ENCODE data around the gene CFDP1. TPM values are rescaled to one million over a fixed set of nuclear protein-coding genes. Genes with fewer than 3 reads are reported as not detected.

The CFDP1 gene
- total RNA-seq, 1 donor from 2014 or later = 52.4 TPM

GRCh38 chr16:75374388-75374787 is 58.9 kb downstream of the CFDP1 start:
- DNase-seq (ENCODE audit: low read depth in 2 of 2) = no peak

- peak in 1 of 2 donors; percentile 21 for DNase-seq (ENCODE audit: low read depth in 2 of 2)
These were observed 61.0 kb downstream of the CFDP1 start for GRCh38 chr16:75372236-75372856.

GRCh38 chr16:75371171-75371570 is 62.1 kb downstream of the CFDP1 start:
- DNase-seq (ENCODE audit: low read depth in 2 of 2) = no peak

GRCh38 chr16:75364286-75364791 is 69.0 kb downstream of the CFDP1 start:
- DNase-seq (ENCODE audit: low read depth in 2 of 2) = no peak

GRCh38 chr16:75362846-75363245 is 70.5 kb downstream of the CFDP1 start:
- DNase-seq (ENCODE audit: low read depth in 2 of 2) = no peak

GRCh38 chr16:75361936-75362335 is 71.4 kb downstream of the CFDP1 start:
- peak in 1 of 2 donors; percentile 18 for DNase-seq (ENCODE audit: low read depth in 2 of 2)

GRCh38 chr16:75354170-75354569 is 79.1 kb downstream of the CFDP1 start:
- no peak for DNase-seq (ENCODE audit: low read depth in 2 of 2)

- peak; percentile 54 to 88 for DNase-seq (ENCODE audit: low read depth in 2 of 2)
These were observed 82.1 kb downstream of the CFDP1 start for GRCh38 chr16:75351183-75351582.

GRCh38 chr16:75345711-75346110 is 87.6 kb downstream of the CFDP1 start:
- DNase-seq (ENCODE audit: low read depth in 2 of 2) = no peak

GRCh38 chr16:75343941-75344340 is 89.4 kb downstream of the CFDP1 start:
- DNase-seq (ENCODE audit: low read depth in 2 of 2) = no peak

GRCh38 chr16:75343286-75343685 is 90.0 kb downstream of the CFDP1 start:
- DNase-seq (ENCODE audit: low read depth in 2 of 2) = peak in 1 of 2 donors; percentile 79

- DNase-seq (ENCODE audit: low read depth in 2 of 2) = peak; percentile 92 to 98
These were observed 90.9 kb downstream of the CFDP1 start for GRCh38 chr16:75342308-75342811.

- peak in 1 of 2 donors; percentile 70 for DNase-seq (ENCODE audit: low read depth in 2 of 2)
These were observed 91.6 kb downstream of the CFDP1 start for GRCh38 chr16:75341564-75342307.

GRCh38 chr16:75340741-75341491 is 92.4 kb downstream of the CFDP1 start:
- DNase-seq (ENCODE audit: low read depth in 2 of 2) = peak; percentile 46 to 98

- no peak for DNase-seq (ENCODE audit: low read depth in 2 of 2)
These were observed 95.9 kb downstream of the CFDP1 start for GRCh38 chr16:75337430-75337829.

- DNase-seq (ENCODE audit: low read depth in 2 of 2) = no peak
These were observed 96.8 kb downstream of the CFDP1 start for GRCh38 chr16:75336521-75336920.

GRCh38 chr16:75333721-75334163 is 99.6 kb downstream of the CFDP1 start:
- DNase-seq (ENCODE audit: low read depth in 2 of 2) = no peak

- no peak for DNase-seq (ENCODE audit: low read depth in 2 of 2)
These were observed 103.4 kb downstream of the CFDP1 start for GRCh38 chr16:75329943-75330342.

GRCh38 chr16:75326333-75326732 is 107.0 kb downstream of the CFDP1 start:
- no peak for DNase-seq (ENCODE audit: low read depth in 2 of 2)

GRCh38 chr16:75323933-75324332 is 109.4 kb downstream of the CFDP1 start:
- DNase-seq (ENCODE audit: low read depth in 2 of 2) = no peak

- DNase-seq (ENCODE audit: low read depth in 2 of 2) = no peak
These were observed 110.1 kb downstream of the CFDP1 start for GRCh38 chr16:75323198-75323597.

- peak in 1 of 2 donors; percentile 52 for DNase-seq (ENCODE audit: low read depth in 2 of 2)
These were observed 110.6 kb downstream of the CFDP1 start for GRCh38 chr16:75322740-75323139.
